GM21786 (cell line): Measurements from ENCODE around the gene FYN.

Experiments used
- ATAC-seq: cut with Tn5 transposase; IDR thresholded peaks from one replicate; pipeline ENCODE4 v1.9.1; 2021; ENCODE audit not compliant: unreplicated experiment

Gene FYN

DNA sequence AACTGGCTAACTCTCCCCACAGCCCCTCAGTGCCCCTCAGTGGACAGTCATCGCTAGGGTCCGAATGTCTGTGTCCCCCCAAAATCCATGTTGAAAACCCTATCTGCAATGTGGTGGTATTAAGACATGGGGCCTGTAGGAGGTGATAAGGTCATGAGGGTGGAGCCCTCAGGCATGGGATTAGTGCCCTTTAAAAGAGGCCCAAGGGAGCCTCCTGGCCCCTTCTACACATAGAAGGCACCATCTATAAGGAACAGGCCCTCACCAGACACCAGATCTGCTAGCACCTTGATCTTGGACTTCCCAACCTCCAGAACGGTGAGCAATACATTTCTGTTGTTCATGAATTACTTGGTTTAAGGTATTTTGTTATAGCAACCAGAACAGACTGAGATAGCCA is 260.9 kb downstream of the FYN start:
- no peak for ATAC-seq

DNA sequence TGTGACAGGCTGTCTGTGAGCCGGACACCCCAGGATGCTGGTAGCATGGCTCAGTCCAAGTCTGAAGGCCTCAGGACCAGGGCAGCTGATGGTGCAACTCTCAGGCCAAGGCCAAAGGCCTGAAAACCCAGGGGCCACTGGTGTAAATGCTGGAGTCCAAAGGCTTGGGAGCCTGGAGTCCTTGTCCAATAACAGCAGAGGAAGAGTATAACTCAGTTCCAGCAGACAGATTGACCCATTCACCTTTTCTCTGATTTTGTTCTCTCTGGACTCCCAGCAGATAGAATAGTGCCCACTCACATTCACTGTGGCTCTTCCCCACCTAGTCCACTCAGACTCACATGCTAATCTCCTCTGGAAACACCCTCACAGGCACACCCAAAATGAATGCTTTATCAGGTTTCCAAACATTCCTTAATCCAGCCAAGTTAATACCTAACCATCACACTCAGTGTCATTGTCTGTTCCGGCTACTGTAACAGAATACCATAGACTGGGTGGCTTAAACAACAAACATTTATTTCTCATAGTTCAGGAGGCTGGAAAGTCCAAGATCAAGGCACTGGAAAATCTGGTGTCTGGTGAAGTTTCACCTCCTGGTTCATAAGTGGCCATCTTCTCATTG is 262.6 kb downstream of the FYN start:
- no peak for ATAC-seq
